K562 (cell line): ENCODE data around the gene PLCL1. TPM values are rescaled to one million over a fixed set of nuclear protein-coding genes. Genes with fewer than 3 reads are reported as not detected.

Experiments used
- ATAC-seq: fragments of 200-7000 bp; cut with Tn5 transposase; 3 replicates; pipeline ENCODE4 v1.9.1; 2020; ENCODE audit warnings: moderate library complexity
- BruUV-seq: library from RNA; stranded (reverse); fragments of 400-500 nt; replicated peaks from 2 replicates; lab custom pipeline; 2021; lab: Mats Ljungman, UMichigan
- CTCF ChIA-PET: fragments of 300-600 bp; formaldehyde crosslinking; extraction: SDS; loops from one replicate; lab custom pipeline; 2021; ENCODE audit warnings: low intra/inter-chr PET ratio; lab: Yijun Ruan, JAX
- POLR2A ChIA-PET: fragments of 300-600, 350-650 bp; sonication (Branson Sonifier 250); formaldehyde crosslinking; extraction: SDS; loops from one replicate; lab custom pipeline; 2021; ENCODE audit warnings: antibody characterized with exemption, inconsistent platforms; lab: Yijun Ruan, JAX
- DNase-seq, 4 experiments: peaks; one replicate each; pipeline versions ENCODE4 v3.0.0 to v3.0.0-alpha.2; 2011 to 2018; ENCODE audit warnings: low spot score in 3 of 4, mixed read lengths in 3 of 4; ENCODE audit errors: extremely low read depth in 1 of 4
- FAIRE-seq: peaks from 2 replicates; lab custom pipeline; 2011; peaks lifted over from hg19 to GRCh38; lab: Jason Lieb, UNC
- H2AFZ ChIP-seq: 2 replicates; pipeline ENCODE4 v1.6.0; 2011; ENCODE audit warnings: low read depth, low read length, control low read depth, inconsistent platforms
- H3K27ac ChIP-seq: fragments of 200-600 bp; 3 replicates; pipeline ENCODE4 v1.8.0; 2011; ENCODE audit warnings: low read depth, mild to moderate bottlenecking, control low read depth, inconsistent platforms, low read length, moderate library complexity, mixed read lengths; ENCODE audit errors: extremely low read depth
- H3K27me3 ChIP-seq, 2 experiments: fragments of 300-600 bp in 1 of 2; 2 replicates in 1 of 2; 3 replicates in 1 of 2; pipeline versions ENCODE4 v1.6.0 to v1.8.0; 2011; ENCODE audit warnings: inconsistent platforms in 2 of 2, low read length in 2 of 2, mild to moderate bottlenecking in 1 of 2, mixed read lengths in 1 of 2, moderate library complexity in 1 of 2; ENCODE audit not compliant: control insufficient read depth in 2 of 2, insufficient read depth in 2 of 2
- H3K36me3 ChIP-seq: fragments of 300-600 bp; 3 replicates; pipeline ENCODE4 v1.8.0; 2011; ENCODE audit warnings: mild to moderate bottlenecking, low read length, inconsistent platforms; ENCODE audit not compliant: control insufficient read depth, insufficient read depth
- H3K4me1 ChIP-seq, 2 experiments: fragments of 200-600 bp in 1 of 2; replicated peaks in 1 of 2; 2 replicates in 1 of 2; 3 replicates in 1 of 2; pipeline versions ENCODE4 v1.5.1 to v1.8.0; 2011; ENCODE audit warnings: inconsistent platforms in 2 of 2, low read length in 2 of 2, mild to moderate bottlenecking in 1 of 2, mixed read lengths in 1 of 2, moderate library complexity in 1 of 2; ENCODE audit not compliant: control insufficient read depth in 2 of 2, insufficient read depth in 2 of 2
- H3K4me2 ChIP-seq: 2 replicates; pipeline ENCODE4 v1.6.1; 2011; ENCODE audit warnings: low read length, control low read depth, inconsistent platforms, mixed read lengths; ENCODE audit not compliant: insufficient read depth
- H3K4me3 ChIP-seq: fragments of 200-600 bp; sonication (generic), shearing (Covaris generic); 2 replicates; pipeline ENCODE4 v1.5.1; 2016; ENCODE audit warnings: control low read depth, inconsistent platforms
- H3K79me2 ChIP-seq: fragments of 200-600 bp; 3 replicates; pipeline ENCODE4 v1.8.0; 2011; ENCODE audit warnings: low read length, inconsistent platforms; ENCODE audit not compliant: control insufficient read depth, insufficient read depth
- H3K9ac ChIP-seq, 2 experiments: 2 replicates each; pipeline versions ENCODE4 v1.6.0 to v1.6.1; 2011; ENCODE audit warnings: low read depth in 2 of 2, low read length in 2 of 2, control low read depth in 1 of 2, inconsistent platforms in 1 of 2, mild to moderate bottlenecking in 1 of 2, mixed read lengths in 1 of 2; ENCODE audit not compliant: insufficient read depth in 1 of 2
- H3K9me1 ChIP-seq: one replicate; pipeline ENCODE4 v1.6.0; 2011; ENCODE audit warnings: inconsistent platforms, mild to moderate bottlenecking, low read length, moderate library complexity; ENCODE audit not compliant: control insufficient read depth, insufficient read depth
- H3K9me3 ChIP-seq: replicated peaks from 2 replicates; pipeline ENCODE4 v1.5.1; 2011; ENCODE audit warnings: low read depth, low read length, inconsistent platforms; ENCODE audit not compliant: control insufficient read depth, insufficient read depth
- H4K20me1 ChIP-seq: replicated peaks from 2 replicates; pipeline ENCODE4 v1.6.1; 2011; ENCODE audit warnings: low read length, inconsistent platforms, mixed read lengths; ENCODE audit not compliant: control insufficient read depth, insufficient read depth
- BRF1 ChIP-seq: IDR thresholded peaks from 3 replicates; pipeline ENCODE4 v1.6.1; 2011; ENCODE audit warnings: borderline replicate concordance, mild to moderate bottlenecking; ENCODE audit not compliant: insufficient read length; ENCODE audit errors: extremely low read depth
- C11orf30 ChIP-seq: fragments of 450-650 bp; IDR thresholded peaks from 2 replicates; pipeline ENCODE4 v1.6.1; 2016; ENCODE audit warnings: low read depth, mild to moderate bottlenecking
- LCOR ChIP-seq: sonication (generic); formaldehyde crosslinking; IDR thresholded peaks from 2 replicates; pipeline ENCODE4 v1.8.0; 2022; ENCODE audit warnings: mild to moderate bottlenecking, missing genetic modification reagents
- MED1 ChIP-seq: sonication (generic); formaldehyde crosslinking; IDR thresholded peaks from 2 replicates; pipeline ENCODE4 v1.8.1; 2023; ENCODE audit warnings: missing genetic modification reagents, borderline replicate concordance
- ZNF316 ChIP-seq: fragments of 450-650 bp; IDR thresholded peaks from 2 replicates; pipeline ENCODE4 v1.6.1; 2016
- WGBS: fragments of 100-300 bp; shearing (Covaris generic); methylation state at CpG from one replicate; pipeline ENCODE4 v1.1.6; 2016; ENCODE audit warnings: low coverage, mixed read lengths; ENCODE audit not compliant: insufficient coverage; ENCODE audit errors: missing lambda C conversion rate; 5-methylcytosine and 5-hydroxymethylcytosine counted together
- in situ Hi-C: fragments of 300-500 bp; cut with MboI; formaldehyde crosslinking; loops from 4 replicates; pipeline ENCODE4 v1.15.0; 2018; ENCODE audit warnings: inconsistent platforms, mixed read lengths
- intact Hi-C: fragments of 100-400 bp; cut with micrococcal nuclease; formaldehyde crosslinking; loops from 2 replicates; pipeline ENCODE4 v1.14.2; 2022
- polyA plus RNA-seq, 8 experiments: library from polyadenylated mRNA; depleted of rRNA in 4 of 8; stranded (reverse) in 5 of 8; unstranded in 3 of 8; fragments of >200 nt; fragmentation: Nextera tagmentation in 2 of 8; fragmentation: Illumina TruSeq in 1 of 8; extraction: Ambion mirVana in 2 of 8; extraction: Trizol in 1 of 8; gene quantifications; 2 replicates each; pipeline versions ENCODE4 v1.2.1 to v1.2.3, GENCODE V29; 2011 to 2014; ENCODE audit warnings: inconsistent platforms in 1 of 8, missing spikeins in 1 of 8
- total RNA-seq, 7 experiments: library from RNA; depleted of rRNA in 6 of 7; stranded (reverse); fragments of >200 nt in 6 of 7; fragmentation: Illumina TruSeq in 2 of 7; extraction: Trizol in 2 of 7; gene quantifications; 2 replicates each; pipeline versions ENCODE4 v1.2.1 to v1.2.3, GENCODE V29; 2011 to 2021; ENCODE audit warnings: low replicate concordance in 1 of 7
- TF ChIP-seq, protein P1 (sequence below): fragments of 450-650 bp; IDR thresholded peaks from 2 replicates; pipeline ENCODE4 v1.6.1; 2016; ENCODE audit warnings: low read depth
- TF ChIP-seq, protein P2 (sequence below), 2 experiments: fragments of 250-450 bp in 1 of 2; fragments of 450-650 bp in 1 of 2; sonication (Bioruptor Pico) in 1 of 2; IDR thresholded peaks; 2 replicates each; pipeline versions ENCODE4 v1.6.1 to v1.8.0; 2016 to 2021; ENCODE audit warnings: mild to moderate bottlenecking in 2 of 2, moderate library complexity in 2 of 2, missing compliant biosample characterization in 1 of 2, missing genetic modification characterization in 1 of 2

Gene PLCL1
- total and polyA plus RNA-seq, 9 of the 15 experiments (the other 6 are each of a cell fraction or from before 2014, with no cell fraction given) = 2.0 to 17.7 (median 8.6) TPM

DNA sequence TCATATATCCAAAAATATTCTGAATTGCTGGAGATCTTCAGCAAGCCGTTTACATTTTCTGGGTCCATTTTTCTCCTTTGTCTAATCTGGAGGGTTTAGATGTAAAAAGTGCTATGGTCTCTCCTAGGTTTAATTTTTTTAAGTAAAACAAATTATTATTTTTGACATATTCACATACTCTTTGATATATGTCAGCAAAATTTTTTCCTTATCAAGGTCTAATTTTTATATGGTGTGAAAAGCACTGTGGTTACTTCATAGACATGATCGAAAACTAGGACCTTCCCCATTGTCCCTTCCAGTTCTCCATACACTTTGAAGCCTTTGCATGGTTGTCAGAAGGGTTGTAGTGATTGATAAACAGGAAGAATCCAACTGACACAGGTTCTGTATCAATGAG is 168.2 kb downstream of the PLCL1 start:
- no peak for FAIRE-seq
- H4K20me1 ChIP-seq = no peaks in the 10 kb centered on the region
- intact Hi-C loops (no loop called here), in situ Hi-C loops (no loop called here)
- peaks cover 62% of the 10 kb centered on the region for H3K79me2 ChIP-seq
- BruUV-seq = no TSS peak
- CTCF ChIA-PET = no interaction called here
- H3K36me3 ChIP-seq = no peaks in the 10 kb centered on the region; the same call in none of the 3 replicates
- no peaks in the 10 kb centered on the region; the same call in 1 of the 2 replicates for H3K9me3 ChIP-seq
- no peaks in the 10 kb centered on the region for H3K27me3 ChIP-seq
- H3K9ac ChIP-seq = no peak overlapping the region
- no peak for ATAC-seq
- DNase-seq = no peak
- POLR2A ChIA-PET = no interaction called here
- 72% methylated on average over 2 of the region's 2 CpGs for WGBS
- H2AFZ ChIP-seq = no peak overlapping the region
- H3K27ac ChIP-seq = no peak overlapping the region
- H3K4me2 ChIP-seq = no peak overlapping the region
- no peak for TF ChIP-seq BRF1
- TF ChIP-seq C11orf30 = peak; percentile 25; the same call in 1 of the 2 replicates
- TF ChIP-seq, protein P1, sequence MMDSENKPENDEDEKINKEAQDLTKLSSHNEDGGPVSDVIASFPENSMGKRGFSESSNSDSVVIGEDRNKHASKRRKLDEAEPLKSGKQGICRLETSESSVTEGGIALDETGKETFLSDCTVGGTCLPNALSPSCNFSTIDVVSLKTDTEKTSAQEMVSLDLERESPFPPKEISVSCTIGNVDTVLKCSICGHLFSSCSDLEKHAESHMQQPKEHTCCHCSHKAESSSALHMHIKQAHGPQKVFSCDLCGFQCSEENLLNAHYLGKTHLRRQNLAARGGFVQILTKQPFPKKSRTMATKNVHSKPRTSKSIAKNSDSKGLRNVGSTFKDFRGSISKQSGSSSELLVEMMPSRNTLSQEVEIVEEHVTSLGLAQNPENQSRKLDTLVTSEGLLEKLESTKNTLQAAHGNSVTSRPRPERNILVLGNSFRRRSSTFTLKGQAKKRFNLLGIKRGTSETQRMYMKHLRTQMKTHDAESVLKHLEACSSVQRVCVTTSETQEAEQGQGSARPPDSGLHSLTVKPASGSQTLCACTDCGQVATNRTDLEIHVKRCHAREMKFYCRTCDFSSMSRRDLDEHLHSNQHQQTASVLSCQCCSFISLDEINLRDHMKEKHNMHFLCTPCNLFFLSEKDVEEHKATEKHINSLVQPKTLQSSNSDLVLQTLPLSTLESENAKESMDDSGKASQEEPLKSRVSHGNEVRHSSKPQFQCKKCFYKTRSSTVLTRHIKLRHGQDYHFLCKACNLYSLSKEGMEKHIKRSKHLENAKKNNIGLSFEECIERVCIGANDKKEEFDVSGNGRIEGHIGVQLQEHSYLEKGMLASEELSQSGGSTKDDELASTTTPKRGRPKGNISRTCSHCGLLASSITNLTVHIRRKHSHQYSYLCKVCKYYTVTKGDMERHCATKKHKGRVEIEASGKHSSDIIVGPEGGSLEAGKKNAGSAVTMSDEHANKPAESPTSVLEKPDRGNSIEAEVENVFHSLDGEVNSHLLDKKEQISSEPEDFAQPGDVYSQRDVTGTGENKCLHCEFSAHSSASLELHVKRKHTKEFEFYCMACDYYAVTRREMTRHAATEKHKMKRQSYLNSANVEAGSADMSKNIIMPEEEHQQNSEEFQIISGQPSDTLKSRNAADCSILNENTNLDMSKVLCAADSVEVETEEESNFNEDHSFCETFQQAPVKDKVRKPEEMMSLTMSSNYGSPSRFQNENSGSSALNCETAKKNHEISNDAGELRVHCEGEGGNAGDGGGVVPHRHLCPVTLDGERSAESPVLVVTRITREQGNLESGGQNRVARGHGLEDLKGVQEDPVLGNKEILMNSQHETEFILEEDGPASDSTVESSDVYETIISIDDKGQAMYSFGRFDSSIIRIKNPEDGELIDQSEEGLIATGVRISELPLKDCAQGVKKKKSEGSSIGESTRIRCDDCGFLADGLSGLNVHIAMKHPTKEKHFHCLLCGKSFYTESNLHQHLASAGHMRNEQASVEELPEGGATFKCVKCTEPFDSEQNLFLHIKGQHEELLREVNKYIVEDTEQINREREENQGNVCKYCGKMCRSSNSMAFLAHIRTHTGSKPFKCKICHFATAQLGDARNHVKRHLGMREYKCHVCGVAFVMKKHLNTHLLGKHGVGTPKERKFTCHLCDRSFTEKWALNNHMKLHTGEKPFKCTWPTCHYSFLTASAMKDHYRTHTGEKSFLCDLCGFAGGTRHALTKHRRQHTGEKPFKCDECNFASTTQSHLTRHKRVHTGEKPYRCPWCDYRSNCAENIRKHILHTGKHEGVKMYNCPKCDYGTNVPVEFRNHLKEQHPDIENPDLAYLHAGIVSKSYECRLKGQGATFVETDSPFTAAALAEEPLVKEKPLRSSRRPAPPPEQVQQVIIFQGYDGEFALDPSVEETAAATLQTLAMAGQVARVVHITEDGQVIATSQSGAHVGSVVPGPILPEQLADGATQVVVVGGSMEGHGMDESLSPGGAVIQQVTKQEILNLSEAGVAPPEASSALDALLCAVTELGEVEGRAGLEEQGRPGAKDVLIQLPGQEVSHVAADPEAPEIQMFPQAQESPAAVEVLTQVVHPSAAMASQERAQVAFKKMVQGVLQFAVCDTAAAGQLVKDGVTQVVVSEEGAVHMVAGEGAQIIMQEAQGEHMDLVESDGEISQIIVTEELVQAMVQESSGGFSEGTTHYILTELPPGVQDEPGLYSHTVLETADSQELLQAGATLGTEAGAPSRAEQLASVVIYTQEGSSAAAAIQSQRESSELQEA = no peak
- peak; percentile 41 for TF ChIP-seq ZNF316
- TF ChIP-seq, protein P2, sequence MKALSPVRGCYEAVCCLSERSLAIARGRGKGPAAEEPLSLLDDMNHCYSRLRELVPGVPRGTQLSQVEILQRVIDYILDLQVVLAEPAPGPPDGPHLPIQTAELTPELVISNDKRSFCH (CRISPR knock-in tag; IDR thresholded peaks at IDR 0.05) = no peak
- TF ChIP-seq, protein P2 (tag; IDR thresholded peaks at IDR 0.05) = no peak
- TF ChIP-seq LCOR (CRISPR knock-in tag) = no peak
- TF ChIP-seq MED1 = no peak
- no peaks in the 10 kb centered on the region for H3K9me1 ChIP-seq
- H3K4me3 ChIP-seq = no peak overlapping the region
- H3K4me1 ChIP-seq = peaks cover 0 to 43% of the 10 kb centered on the region in 2 experiments; a peak in 4 of 5 replicates
